ENCODE measurements around the gene TAF11L14.
"Not testable (repeated sequence)": the region's sequence is repeated elsewhere in the genome, so short reads cannot be mapped to it uniquely, and the experiment has no call there.

Gene TAF11L14

DNA sequence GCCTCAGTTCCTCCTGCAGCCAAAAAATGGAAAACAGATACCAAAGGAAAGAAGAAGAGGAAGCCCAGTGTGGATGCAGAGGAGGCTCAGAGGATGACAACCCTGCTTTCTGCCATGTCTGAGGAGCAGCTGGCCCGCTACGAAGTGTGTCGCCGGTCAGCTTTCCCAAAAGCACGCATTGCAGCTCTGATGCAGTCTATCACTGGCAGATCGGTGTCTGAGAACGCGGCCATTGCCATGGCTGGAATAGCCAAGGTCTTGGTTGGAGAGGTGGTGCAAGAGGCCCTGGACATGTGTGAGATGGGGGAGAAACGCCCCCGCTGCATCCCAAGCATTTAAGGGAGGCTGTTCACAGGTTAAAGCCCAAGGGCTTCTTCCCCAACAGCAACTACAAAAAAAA is 15.0 kb downstream of the TAF11L14 start:
- peaks cover 32% of the 10 kb centered on the region for H3K9me3 Mint-ChIP-seq
- not testable (repeated sequence) for H3K27me3 Mint-ChIP-seq (ENCODE audit: low read depth); H3K4me3 Mint-ChIP-seq; H3K27ac Mint-ChIP-seq; H3K4me1 Mint-ChIP-seq (ENCODE audit: low read depth); H3K36me3 Mint-ChIP-seq (ENCODE audit: low read depth); DNase-seq (ENCODE audit: low spot score)

DNA sequence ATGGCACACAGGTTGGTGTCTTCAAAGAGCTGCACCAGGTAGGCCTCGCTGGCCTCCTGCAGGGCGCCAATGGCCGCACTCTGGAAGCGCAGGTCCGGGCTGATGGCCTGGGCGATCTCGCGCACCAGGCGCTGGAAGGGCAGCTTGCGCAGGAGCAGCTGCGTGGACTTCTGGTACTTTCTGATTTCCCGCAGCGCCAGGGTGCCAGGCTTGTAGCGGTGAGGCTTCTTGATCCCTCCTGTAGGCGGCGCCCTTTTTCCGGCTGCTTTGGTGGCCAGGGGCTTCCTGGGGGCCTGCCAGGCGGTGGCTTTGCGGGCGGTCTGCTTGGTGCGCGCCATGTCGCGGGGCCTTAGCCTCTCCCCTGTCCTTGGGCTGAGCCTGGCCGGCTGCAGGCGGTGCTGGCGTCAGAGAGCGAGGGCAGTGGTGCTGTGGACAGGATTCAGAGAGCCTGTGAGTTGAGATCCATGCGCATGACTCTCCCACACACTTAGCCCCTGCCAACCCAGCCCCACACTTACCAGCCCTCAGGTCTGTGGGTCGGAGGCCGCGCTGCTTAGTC is 21.0 kb downstream of the TAF11L14 start:
- not testable (repeated sequence) for DNase-seq (ENCODE audit: low spot score); H3K4me1 Mint-ChIP-seq (ENCODE audit: low read depth); H3K27me3 Mint-ChIP-seq (ENCODE audit: low read depth); H3K27ac Mint-ChIP-seq; H3K4me3 Mint-ChIP-seq; H3K36me3 Mint-ChIP-seq (ENCODE audit: low read depth)
- H3K9me3 Mint-ChIP-seq = peaks cover 41% of the 10 kb centered on the region

DNA sequence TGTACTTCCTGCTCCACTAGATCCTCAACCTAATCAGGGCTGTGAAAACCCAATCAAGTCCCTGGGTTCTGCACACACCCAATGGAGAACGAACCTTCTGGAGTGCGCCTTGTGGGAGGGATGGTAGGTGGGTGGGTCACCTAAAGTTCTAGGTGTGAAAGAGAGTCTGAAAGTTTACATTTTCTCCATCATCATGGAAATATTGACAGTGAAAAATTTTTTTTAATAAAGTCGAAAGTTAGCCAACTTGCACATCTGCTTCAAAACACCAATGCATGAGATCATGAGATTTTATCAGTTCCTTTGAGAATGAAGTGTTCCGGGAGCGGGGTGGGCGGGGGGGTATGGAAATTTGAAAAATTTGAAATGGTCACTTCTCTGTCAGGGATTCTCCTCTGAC is 21.7 kb downstream of the TAF11L14 start:
- Mint-ChIP-seq H3K27ac (no peak overlapping the region), H3K36me3 (ENCODE audit: low read depth) (no peaks in the 10 kb centered on the region), H3K27me3 (ENCODE audit: low read depth) (no peaks in the 10 kb centered on the region), H3K4me1 (ENCODE audit: low read depth) (no peaks in the 10 kb centered on the region), H3K9me3 (peaks cover 45% of the 10 kb centered on the region), H3K4me3 (no peak overlapping the region)
- DNase-seq (ENCODE audit: low spot score) = no peak

DNA sequence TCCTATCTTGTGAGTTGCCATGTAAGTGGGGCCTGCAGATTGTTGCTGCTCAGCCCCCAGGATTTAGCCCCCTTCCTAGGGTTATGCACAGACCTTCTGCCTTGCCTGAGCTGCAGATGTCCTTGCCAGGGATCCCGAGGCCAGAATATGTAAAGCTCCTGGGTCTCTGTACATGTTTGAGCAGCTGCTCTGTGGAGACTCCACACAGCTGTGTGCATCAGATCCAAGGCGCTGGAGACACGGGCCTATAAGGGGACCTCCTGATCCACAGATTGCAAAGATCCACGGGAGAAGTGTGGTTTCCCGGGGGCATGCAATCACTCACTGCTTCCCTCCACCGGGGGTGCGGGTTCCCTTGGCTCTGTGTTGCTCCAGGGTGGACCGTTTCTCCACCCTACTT is 28.9 kb downstream of the TAF11L14 start:
- Mint-ChIP-seq H3K4me1 (ENCODE audit: low read depth) (no peaks in the 10 kb centered on the region), H3K9me3 (peaks cover 56% of the 10 kb centered on the region), H3K36me3 (ENCODE audit: low read depth) (no peaks in the 10 kb centered on the region), H3K4me3 (no peak overlapping the region), H3K27ac (no peak overlapping the region), H3K27me3 (ENCODE audit: low read depth) (no peaks in the 10 kb centered on the region)
- DNase-seq (ENCODE audit: low spot score) = no peak

DNA sequence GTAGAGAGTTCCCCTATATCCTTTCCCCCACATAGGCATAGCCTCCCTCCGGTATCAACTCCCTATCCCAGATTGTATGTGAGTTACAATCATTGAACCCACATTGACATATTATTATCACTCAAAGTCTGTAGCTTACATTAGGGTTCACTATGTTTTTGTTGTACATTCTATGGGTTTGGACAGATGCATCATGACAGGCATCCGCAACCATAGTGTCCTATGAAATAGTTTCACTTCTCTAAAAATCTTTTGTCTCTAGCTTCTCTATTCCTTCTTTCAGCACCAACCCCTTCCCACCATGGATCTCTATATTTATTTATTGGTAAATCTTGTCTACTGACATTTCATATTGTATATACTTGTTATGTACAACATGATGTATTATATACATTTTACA is 31.6 kb downstream of the TAF11L14 start:
- no peak overlapping the region for H3K27ac Mint-ChIP-seq
- no peaks in the 10 kb centered on the region for H3K4me1 Mint-ChIP-seq (ENCODE audit: low read depth)
- DNase-seq (ENCODE audit: low spot score) = no peak
- peaks cover 41% of the 10 kb centered on the region for H3K9me3 Mint-ChIP-seq
- H3K27me3 Mint-ChIP-seq (ENCODE audit: low read depth) = no peaks in the 10 kb centered on the region
- H3K4me3 Mint-ChIP-seq = no peak overlapping the region
- H3K36me3 Mint-ChIP-seq (ENCODE audit: low read depth) = no peaks in the 10 kb centered on the region

DNA sequence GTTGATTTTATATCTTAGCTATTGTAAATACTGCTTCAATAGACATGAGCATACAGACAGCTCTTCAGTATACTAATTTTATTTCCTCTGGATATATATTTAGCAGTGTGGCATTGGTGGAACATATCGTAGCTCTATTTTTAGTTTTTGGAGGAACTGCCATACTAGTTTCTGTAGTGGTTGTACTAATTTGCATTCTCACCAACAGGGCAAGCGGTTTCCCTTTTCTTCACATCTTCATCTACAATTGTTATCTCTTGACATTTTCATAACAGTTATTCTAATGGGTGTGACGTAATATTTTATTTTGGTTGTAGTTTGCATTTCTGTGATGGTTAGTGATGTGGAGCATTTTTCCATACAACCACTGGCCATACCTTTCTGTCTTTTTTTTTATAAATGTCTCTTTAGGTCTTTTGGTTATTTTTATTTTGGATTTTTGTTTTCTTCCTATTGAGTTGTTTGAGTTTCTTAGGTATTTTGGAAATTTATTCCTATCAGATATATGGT is 32.5 kb downstream of the TAF11L14 start:
- no peak for DNase-seq (ENCODE audit: low spot score)
- Mint-ChIP-seq H3K4me3 (no peak overlapping the region), H3K36me3 (ENCODE audit: low read depth) (no peaks in the 10 kb centered on the region), H3K27me3 (ENCODE audit: low read depth) (no peaks in the 10 kb centered on the region), H3K4me1 (ENCODE audit: low read depth) (no peaks in the 10 kb centered on the region), H3K9me3 (peaks cover 42% of the 10 kb centered on the region), H3K27ac (no peak overlapping the region)

DNA sequence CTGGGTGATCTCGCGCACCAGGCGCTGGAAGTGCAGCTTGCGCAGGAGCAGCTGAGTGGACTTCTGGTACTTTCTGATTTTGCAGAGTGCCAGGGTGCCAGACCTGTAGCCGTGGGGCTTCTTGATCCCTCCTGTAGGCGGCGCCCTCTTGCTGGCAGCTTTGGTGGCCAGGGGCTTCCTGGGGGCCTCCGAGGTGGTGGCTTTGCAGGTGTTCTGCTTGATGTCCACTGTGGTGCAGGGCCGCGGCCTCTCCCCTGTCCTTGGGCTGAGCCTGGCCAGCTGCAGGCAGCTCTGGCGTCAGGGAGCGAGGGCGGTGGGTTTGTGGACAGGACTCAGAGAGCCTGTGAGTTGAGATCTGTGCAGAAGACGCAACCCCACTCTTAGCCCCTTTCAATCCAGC is 36.1 kb downstream of the TAF11L14 start:
- Mint-ChIP-seq H3K27ac (no peak overlapping the region), H3K4me3 (no peak overlapping the region), H3K36me3 (ENCODE audit: low read depth) (no peaks in the 10 kb centered on the region), H3K9me3 (peaks cover 51% of the 10 kb centered on the region), H3K27me3 (ENCODE audit: low read depth) (no peaks in the 10 kb centered on the region), H3K4me1 (ENCODE audit: low read depth) (no peaks in the 10 kb centered on the region)
- no peak for DNase-seq (ENCODE audit: low spot score)

DNA sequence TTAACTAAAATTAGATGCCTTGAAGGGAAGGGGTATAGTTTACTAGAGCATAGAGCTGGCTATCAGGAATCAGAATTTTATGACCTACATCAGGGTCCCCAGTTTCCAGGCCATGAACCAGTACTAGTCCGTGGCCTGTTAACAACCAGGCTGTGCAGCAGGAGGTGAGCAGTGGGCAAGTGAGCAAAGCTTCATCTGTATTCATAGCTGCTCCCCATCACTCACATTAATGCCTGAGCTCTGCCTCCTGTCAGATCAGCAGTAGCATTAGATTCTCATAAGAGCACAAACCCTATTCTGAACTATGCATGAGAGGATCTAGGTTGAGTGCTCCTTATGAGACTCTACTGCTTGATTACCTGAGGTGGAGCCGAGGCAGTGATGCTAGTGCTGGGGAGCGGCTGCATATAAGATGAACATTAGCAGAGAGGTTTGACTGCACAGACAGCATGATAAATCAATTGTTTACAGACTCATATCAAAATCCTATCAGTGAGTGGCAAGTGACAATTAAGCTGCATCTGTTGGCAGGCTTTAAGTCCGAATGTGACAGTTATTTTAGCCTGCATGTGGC is 44.6 kb downstream of the TAF11L14 start:
- Mint-ChIP-seq H3K36me3 (ENCODE audit: low read depth) (no peaks in the 10 kb centered on the region), H3K4me3 (no peak overlapping the region), H3K4me1 (ENCODE audit: low read depth) (no peaks in the 10 kb centered on the region), H3K27me3 (ENCODE audit: low read depth) (no peaks in the 10 kb centered on the region), H3K27ac (no peak overlapping the region), H3K9me3 (peaks cover 25% of the 10 kb centered on the region)
- DNase-seq (ENCODE audit: low spot score) = no peak

DNA sequence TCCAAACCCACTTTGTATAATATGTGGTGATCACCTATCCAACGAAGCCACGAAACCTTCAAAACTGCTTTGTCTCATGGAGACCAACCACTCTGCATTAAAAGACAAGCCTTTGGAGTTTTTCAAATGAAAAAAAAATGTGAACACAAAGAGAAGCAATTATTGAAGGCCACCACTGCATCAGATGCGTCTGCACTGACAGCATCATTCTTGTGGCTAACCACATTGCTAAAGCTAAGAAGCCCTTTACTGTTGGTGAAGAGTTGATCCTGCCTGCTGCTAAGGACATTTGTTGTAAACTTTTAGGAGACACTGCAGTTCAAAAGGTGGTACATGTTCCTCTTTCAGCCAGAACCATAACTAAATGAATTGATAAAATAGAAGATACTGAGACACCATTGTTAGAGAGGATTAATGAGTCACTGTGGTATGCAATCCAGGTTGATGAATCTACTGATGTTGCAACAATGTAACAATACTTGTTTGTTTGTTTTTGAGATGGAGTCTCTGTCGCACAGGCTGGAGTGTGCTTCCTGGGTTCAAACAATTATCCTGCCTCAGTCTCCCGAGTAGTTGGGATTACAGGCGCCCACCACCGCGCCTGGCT is 45.4 kb downstream of the TAF11L14 start:
- H3K4me1 Mint-ChIP-seq (ENCODE audit: low read depth) = no peaks in the 10 kb centered on the region
- H3K36me3 Mint-ChIP-seq (ENCODE audit: low read depth) = no peaks in the 10 kb centered on the region
- H3K9me3 Mint-ChIP-seq = peaks cover 19% of the 10 kb centered on the region
- H3K27ac Mint-ChIP-seq = no peak overlapping the region
- no peaks in the 10 kb centered on the region for H3K27me3 Mint-ChIP-seq (ENCODE audit: low read depth)
- no peak for DNase-seq (ENCODE audit: low spot score)
- no peak overlapping the region for H3K4me3 Mint-ChIP-seq

DNA sequence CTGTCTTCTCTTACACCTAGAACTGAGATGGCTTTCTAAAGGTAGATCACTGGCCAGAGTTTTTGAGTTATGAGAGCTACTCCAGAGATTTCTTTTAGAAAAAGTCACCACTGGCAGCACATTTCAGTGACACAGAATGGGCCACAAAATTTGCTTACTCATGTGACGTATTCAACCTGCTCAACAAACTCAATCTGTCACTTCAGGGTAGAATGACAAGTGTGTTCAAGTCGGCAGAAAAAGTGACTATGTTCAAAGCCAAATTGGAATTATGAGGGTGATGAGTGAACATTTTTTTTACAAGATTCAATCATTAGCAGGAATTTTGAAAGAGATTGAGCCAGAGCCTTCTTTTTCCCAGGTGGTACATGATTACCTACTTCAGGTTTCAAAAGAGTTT is 46.5 kb downstream of the TAF11L14 start:
- no peak for DNase-seq (ENCODE audit: low spot score)
- H3K27me3 Mint-ChIP-seq (ENCODE audit: low read depth) = no peaks in the 10 kb centered on the region
- H3K36me3 Mint-ChIP-seq (ENCODE audit: low read depth) = no peaks in the 10 kb centered on the region
- no peak overlapping the region for H3K4me3 Mint-ChIP-seq
- H3K9me3 Mint-ChIP-seq = peaks cover 19% of the 10 kb centered on the region
- no peaks in the 10 kb centered on the region for H3K4me1 Mint-ChIP-seq (ENCODE audit: low read depth)
- H3K27ac Mint-ChIP-seq = no peak overlapping the region

Data from T-helper 2 cell treated with Interferon-gamma antibody and Interleukin-4, amounts not matched to agents 5 μg/mL and 100 μg/mL, for 36 hours (primary cell).